Measurements from ENCODE around the gene SNX18. TPM values are rescaled to one million over a fixed set of nuclear protein-coding genes. Genes with fewer than 3 reads are reported as not detected.

The SNX18 gene
- total and polyA plus RNA-seq, 2 of the 8 experiments (the other 6 are each of a cell fraction or from before 2014, with no cell fraction given), result 5.8 to 17.7 TPM

DNA sequence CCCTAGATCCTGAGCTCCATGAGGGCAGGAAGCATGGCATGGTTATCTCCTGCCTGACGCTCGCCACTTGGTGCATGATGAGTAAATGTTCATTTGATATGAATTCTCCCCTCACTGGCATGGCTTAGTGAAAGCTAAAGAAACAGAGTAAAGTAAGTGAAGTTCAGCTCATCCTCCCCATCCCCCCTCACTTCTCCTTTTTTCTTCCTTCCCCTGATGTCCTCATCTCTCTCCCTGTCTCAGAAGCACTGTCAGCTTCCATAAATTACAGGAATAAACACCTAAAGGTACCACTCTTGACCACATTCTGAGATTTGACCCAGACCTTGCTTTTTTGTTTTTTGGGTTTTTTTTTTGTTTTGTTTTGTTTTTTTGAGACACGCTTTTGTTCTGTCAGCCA, 73.3 kb downstream of the SNX18 start:
- DNase-seq (ENCODE audit: low read depth in 1 of 2, low spot score in 2 of 2) (no peak), FAIRE-seq (no peak)
- WGBS, 2 experiments (ENCODE audit: extremely low coverage in 1 of 2, insufficient coverage in 1 of 2, insufficient read length in 1 of 2, insufficient replicate concordance in 2 of 2, low coverage in 1 of 2, low lambda C conversion rate in 2 of 2, missing lambda C conversion rate in 1 of 2), result 91% methylated on average over 3 of the region's 3 CpGs; no CpG with 5 or more reads in 1 of the 2 experiments
- H3K9me3 ChIP-seq (ENCODE audit: insufficient read depth in 2 of 2, low read depth in 1 of 2, low read length in 1 of 2), result 0 out of 4 replicates have a peak, but pooled peaks cover 0 to 2% of the 10 kb centered on the region in 2 experiments
- H3K14ac ChIP-seq (ENCODE audit: insufficient read length), result no peak overlapping the region
- H3K4me1 ChIP-seq (replicated peaks in 1 of 4; ENCODE audit: control insufficient read depth in 3 of 4, insufficient read depth in 4 of 4, low read length in 3 of 4), result no peaks in the 10 kb centered on the region
- no peak overlapping the region for H3K4ac ChIP-seq (replicated peaks; ENCODE audit: insufficient read length, low read depth, low read length)
- H3K4me2 ChIP-seq (ENCODE audit: insufficient read depth in 1 of 2, low read depth in 2 of 2, low read length in 2 of 2), result no peak overlapping the region
- CTCF ChIA-PET (ENCODE audit: partially characterized antibody), result no interaction called here
- no peak overlapping the region for H2AK5ac ChIP-seq (ENCODE audit: low read depth, low read length)
- H3K36me3 ChIP-seq (ENCODE audit: control insufficient read depth in 2 of 4, insufficient read depth in 4 of 4, low read length in 3 of 4), result no peaks in the 10 kb centered on the region
- H2BK12ac ChIP-seq (ENCODE audit: low read depth, low read length), result peak overlapping the region; percentile 56; the same call in 1 of the 2 replicates
- H3K23ac ChIP-seq (ENCODE audit: insufficient read length), result no peak overlapping the region
- no peak overlapping the region for H3K27ac ChIP-seq (ENCODE audit: low read depth, low read length)
- H2BK15ac ChIP-seq (ENCODE audit: low read length), result no peak overlapping the region
- no peak overlapping the region for H4K91ac ChIP-seq (replicated peaks; ENCODE audit: insufficient read length, low read length)
- H4K8ac ChIP-seq (ENCODE audit: extremely low read depth, insufficient read depth, low read length), result no peak overlapping the region
- POLR2A ChIA-PET (ENCODE audit: partially characterized antibody), result interaction anchor here (0.6 kb wide), 1 partner anchor 133 kb away, joined by 4 read pairs; no protein-coding TSS in a partner anchor
- H2BK5ac ChIP-seq (ENCODE audit: low read depth, low read length), result no peak overlapping the region
- H4K20me1 ChIP-seq (replicated peaks in 1 of 2; ENCODE audit: control insufficient read depth in 1 of 2, insufficient read depth in 2 of 2, low read length in 2 of 2), result no peaks in the 10 kb centered on the region
- H3K79me1 ChIP-seq (ENCODE audit: low read depth, low read length), result no peaks in the 10 kb centered on the region
- TF ChIP-seq SP2 (IDR thresholded peaks at IDR 0.05; ENCODE audit: low read length), result no peak
- no peak for TF ChIP-seq SP4 (IDR thresholded peaks at IDR 0.05; ENCODE audit: low read length)
- no peak for TF ChIP-seq TAF7 (optimal IDR thresholded peaks at IDR 0.05; ENCODE audit: borderline replicate concordance, low read depth, low read length)
- TF ChIP-seq TBP (IDR thresholded peaks at IDR 0.05; ENCODE audit: low read depth, low read length), result no peak
- TF ChIP-seq CHD1 (IDR thresholded peaks at IDR 0.05; ENCODE audit: low read depth, low read length), result no peak
- no peak for TF ChIP-seq EZH2 (IDR thresholded peaks at IDR 0.05; ENCODE audit: low read depth, low read length, severe bottlenecking)
- TF ChIP-seq SIRT6 (IDR thresholded peaks at IDR 0.05; ENCODE audit: low read length), result no peak
- no peak for TF ChIP-seq HDAC6 (IDR thresholded peaks at IDR 0.05; ENCODE audit: low read depth, low read length)
- TF ChIP-seq SUZ12 (IDR thresholded peaks at IDR 0.05; ENCODE audit: low read length), result no peak
- no peak for TF ChIP-seq RXRA (IDR thresholded peaks at IDR 0.05; ENCODE audit: insufficient read depth, low read depth, low read length)
- TF ChIP-seq ATF3 (IDR thresholded peaks at IDR 0.05; ENCODE audit: insufficient read depth, low read depth, low read length), result no peak
- no peak for TF ChIP-seq FOSL1 (IDR thresholded peaks at IDR 0.05; ENCODE audit: insufficient read depth, low read depth, low read length)
- no peak for TF ChIP-seq MAFK (IDR thresholded peaks at IDR 0.05; ENCODE audit: low read depth, low read length)
- TF ChIP-seq GTF2F1 (IDR thresholded peaks at IDR 0.05; ENCODE audit: borderline replicate concordance, low read depth, low read length), result no peak
- no peak for TF ChIP-seq TAF1 (IDR thresholded peaks at IDR 0.05; ENCODE audit: low read depth, low read length)
- no peak overlapping the region for H4K5ac ChIP-seq (ENCODE audit: insufficient read length, low read depth, low read length)
- no peak overlapping the region for H2AFZ ChIP-seq (ENCODE audit: low read length)
- H3K9ac ChIP-seq (replicated peaks in 1 of 4; ENCODE audit: extremely low read depth in 1 of 4, low read depth in 3 of 4, low read length in 3 of 4), result no peak overlapping the region
- no peak overlapping the region for H3K18ac ChIP-seq (ENCODE audit: extremely low read depth, low read length)
- H2BK120ac ChIP-seq (replicated peaks; ENCODE audit: low read depth, low read length), result no peak overlapping the region
- H3K27me3 ChIP-seq (replicated peaks in 1 of 4; ENCODE audit: control insufficient read depth in 3 of 4, extremely low read depth in 1 of 4, insufficient read depth in 3 of 4, low read length in 3 of 4), result no peaks in the 10 kb centered on the region
- H3K79me2 ChIP-seq (ENCODE audit: control insufficient read depth in 1 of 2, insufficient read depth in 2 of 2, low read length in 2 of 2), result no peaks in the 10 kb centered on the region
- no peaks in the 10 kb centered on the region for H3K23me2 ChIP-seq (ENCODE audit: low read depth, low read length)
- H3K4me3 ChIP-seq (ENCODE audit: extremely low read depth in 1 of 4, insufficient read depth in 2 of 4, low read depth in 3 of 4, low read length in 4 of 4), result no peak overlapping the region
- H2BK20ac ChIP-seq (ENCODE audit: low read length), result no peak overlapping the region
- H3K56ac ChIP-seq (replicated peaks; ENCODE audit: insufficient read length, low read depth, low read length), result no peak overlapping the region

All from H1 (cell line).